ENCODE measurements around the gene USE1.

DNA sequence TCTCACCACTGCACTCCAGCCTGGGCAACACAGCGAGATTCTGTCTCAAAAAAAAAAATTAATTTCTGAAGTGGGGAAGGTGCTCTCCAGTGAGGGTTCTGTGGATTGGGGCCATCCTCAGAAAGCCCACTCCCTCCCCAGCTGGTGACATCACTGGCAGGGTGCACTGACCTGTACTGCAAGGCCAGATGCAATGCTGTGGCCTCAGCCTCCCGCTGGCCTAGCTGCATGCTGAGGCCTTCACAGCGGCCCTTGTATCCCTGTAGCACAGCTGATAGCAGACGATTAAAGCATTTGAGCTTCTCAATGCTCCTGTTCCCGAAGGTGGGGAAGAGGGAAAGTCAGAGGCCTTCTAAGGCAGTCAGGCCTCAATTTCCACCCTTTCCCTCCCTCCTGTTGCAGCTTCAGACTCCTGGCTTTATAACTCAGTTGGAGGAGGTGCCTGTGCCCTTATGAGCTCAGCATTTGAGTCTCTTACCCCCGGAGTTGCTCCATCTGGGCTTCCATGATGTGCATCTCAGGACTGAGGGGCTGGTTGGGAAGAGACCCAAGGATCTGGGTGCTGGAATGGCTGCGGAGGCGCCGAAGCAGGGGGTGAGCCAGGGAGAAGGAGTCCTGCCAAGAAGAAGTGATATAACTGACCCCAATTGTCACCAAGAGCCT lies 44.1 kb downstream of the USE1 start:
- TF ChIP-seq, protein P1, sequence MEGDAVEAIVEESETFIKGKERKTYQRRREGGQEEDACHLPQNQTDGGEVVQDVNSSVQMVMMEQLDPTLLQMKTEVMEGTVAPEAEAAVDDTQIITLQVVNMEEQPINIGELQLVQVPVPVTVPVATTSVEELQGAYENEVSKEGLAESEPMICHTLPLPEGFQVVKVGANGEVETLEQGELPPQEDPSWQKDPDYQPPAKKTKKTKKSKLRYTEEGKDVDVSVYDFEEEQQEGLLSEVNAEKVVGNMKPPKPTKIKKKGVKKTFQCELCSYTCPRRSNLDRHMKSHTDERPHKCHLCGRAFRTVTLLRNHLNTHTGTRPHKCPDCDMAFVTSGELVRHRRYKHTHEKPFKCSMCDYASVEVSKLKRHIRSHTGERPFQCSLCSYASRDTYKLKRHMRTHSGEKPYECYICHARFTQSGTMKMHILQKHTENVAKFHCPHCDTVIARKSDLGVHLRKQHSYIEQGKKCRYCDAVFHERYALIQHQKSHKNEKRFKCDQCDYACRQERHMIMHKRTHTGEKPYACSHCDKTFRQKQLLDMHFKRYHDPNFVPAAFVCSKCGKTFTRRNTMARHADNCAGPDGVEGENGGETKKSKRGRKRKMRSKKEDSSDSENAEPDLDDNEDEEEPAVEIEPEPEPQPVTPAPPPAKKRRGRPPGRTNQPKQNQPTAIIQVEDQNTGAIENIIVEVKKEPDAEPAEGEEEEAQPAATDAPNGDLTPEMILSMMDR (IDR thresholded peaks at IDR 0.05; ENCODE audit: low read depth, low read length) = no peak
- TF ChIP-seq POLR2A (IDR thresholded peaks at IDR 0.05; ENCODE audit: extremely low read depth, insufficient read length) = no peak
- no peak for TF ChIP-seq MYC (IDR thresholded peaks at IDR 0.05; ENCODE audit: low read depth, low read length)

Measured in NB4 (cell line).